Fibroblast of lung (primary cell): Measurements from ENCODE around the gene CRABP1.

Experiments used
- EZH2 ChIP-seq: IDR thresholded peaks from 2 replicates; pipeline ENCODE4 v1.5.1; 2012; ENCODE audit warnings: low read length, control low read depth, mild to moderate bottlenecking; ENCODE audit errors: missing control alignments
- TF ChIP-seq, protein P1 (sequence below), 2 donors: IDR thresholded peaks in 1 of 2; conservative IDR thresholded peaks in 1 of 2; 1 replicate in 1 of 2; 2 replicates in 1 of 2; pipeline ENCODE4 v1.5.1; 2011 to 2012; ENCODE audit warnings: low read length in 2 of 2, control low read depth in 1 of 2, inconsistent platforms in 1 of 2, low read depth in 1 of 2, mild to moderate bottlenecking in 1 of 2

DNA sequence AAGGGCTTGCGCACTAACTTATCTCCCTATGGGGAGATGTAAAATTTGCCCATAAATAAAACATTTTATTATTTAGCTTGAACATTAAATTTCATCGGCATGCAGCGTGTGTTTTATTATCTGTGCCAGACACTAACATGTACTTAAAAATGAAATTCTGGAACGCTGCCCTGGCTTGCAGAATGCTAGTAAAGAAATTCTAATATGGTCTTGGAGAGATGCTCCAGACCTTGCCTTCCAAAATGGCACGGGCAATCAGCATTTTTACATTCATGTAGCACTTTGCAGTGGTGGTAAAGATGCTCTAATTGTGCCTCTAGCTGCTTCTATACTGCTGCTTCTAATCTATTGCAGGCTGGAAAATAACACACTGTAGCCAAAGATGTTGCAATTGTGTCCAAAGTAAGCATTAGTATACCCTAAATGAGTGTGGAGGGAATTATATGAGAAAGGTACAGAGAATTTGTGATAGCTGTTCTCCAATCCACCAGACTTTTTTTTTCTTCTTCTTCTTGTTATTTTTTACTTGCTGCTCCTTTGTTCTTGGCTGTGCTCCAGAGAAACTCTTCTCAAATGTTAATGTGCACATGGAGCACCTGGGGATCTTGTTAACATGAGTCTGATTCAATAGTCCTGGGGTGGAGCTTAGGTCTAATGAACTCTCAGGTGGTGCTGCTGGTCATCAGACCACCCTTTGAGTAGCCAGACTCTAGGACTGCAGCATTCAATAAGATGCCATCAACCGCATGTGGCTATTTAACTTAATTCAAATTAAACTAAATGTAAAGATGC lies 47.3 kb downstream of the CRABP1 start:
- TF ChIP-seq, protein P1, sequence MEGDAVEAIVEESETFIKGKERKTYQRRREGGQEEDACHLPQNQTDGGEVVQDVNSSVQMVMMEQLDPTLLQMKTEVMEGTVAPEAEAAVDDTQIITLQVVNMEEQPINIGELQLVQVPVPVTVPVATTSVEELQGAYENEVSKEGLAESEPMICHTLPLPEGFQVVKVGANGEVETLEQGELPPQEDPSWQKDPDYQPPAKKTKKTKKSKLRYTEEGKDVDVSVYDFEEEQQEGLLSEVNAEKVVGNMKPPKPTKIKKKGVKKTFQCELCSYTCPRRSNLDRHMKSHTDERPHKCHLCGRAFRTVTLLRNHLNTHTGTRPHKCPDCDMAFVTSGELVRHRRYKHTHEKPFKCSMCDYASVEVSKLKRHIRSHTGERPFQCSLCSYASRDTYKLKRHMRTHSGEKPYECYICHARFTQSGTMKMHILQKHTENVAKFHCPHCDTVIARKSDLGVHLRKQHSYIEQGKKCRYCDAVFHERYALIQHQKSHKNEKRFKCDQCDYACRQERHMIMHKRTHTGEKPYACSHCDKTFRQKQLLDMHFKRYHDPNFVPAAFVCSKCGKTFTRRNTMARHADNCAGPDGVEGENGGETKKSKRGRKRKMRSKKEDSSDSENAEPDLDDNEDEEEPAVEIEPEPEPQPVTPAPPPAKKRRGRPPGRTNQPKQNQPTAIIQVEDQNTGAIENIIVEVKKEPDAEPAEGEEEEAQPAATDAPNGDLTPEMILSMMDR (conservative IDR thresholded peaks at IDR 0.05 in 1 of 2, IDR thresholded peaks at IDR 0.05 in 1 of 2; ENCODE audit: low read depth in 1 of 2, low read length in 2 of 2): no peak
- TF ChIP-seq EZH2: no peak
